ENCODE measurements around the gene TRANK1.

DNA sequence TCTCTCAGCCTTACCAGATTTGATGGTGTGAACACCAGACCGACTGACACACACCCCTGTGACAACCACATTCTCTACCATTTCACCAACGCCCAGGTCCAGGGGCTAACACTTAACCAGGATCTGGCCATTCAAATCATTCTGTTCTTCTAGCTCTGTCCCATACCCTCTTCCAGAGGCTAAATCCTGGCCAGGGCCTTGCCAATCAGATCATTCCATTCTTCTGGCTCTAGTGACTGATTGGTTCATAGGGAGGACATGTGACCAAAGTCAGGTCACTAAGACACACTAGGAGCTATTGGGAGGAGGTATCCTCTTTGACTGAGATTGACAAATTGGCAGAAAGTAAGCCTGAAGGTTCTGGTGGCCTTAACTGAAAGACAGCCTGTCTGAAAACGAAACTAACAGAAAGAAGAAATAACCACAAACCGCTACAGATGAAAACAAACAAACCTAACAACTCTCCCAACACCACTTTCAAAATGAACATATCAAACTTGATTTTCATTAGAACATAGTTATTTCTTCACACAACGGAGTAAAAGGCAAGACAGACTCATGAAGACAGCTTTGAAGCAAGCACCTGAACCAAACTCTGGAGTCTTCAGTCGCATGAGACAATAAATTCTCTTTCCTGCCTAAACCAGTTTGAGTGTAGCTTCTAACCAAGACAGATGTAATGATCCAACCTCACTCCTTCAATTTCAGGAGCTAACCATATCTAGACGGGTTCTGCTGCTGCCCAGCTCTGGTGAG lies 68.5 kb downstream of the TRANK1 start:
- TF ChIP-seq POLR2A (IDR thresholded peaks at IDR 0.05; ENCODE audit: control extremely low read depth in 1 of 2, low read depth in 2 of 2, low read length in 2 of 2): no peak
- no peak for TF ChIP-seq USF2 (IDR thresholded peaks at IDR 0.05; ENCODE audit: low read length)
- TF ChIP-seq, protein P1, sequence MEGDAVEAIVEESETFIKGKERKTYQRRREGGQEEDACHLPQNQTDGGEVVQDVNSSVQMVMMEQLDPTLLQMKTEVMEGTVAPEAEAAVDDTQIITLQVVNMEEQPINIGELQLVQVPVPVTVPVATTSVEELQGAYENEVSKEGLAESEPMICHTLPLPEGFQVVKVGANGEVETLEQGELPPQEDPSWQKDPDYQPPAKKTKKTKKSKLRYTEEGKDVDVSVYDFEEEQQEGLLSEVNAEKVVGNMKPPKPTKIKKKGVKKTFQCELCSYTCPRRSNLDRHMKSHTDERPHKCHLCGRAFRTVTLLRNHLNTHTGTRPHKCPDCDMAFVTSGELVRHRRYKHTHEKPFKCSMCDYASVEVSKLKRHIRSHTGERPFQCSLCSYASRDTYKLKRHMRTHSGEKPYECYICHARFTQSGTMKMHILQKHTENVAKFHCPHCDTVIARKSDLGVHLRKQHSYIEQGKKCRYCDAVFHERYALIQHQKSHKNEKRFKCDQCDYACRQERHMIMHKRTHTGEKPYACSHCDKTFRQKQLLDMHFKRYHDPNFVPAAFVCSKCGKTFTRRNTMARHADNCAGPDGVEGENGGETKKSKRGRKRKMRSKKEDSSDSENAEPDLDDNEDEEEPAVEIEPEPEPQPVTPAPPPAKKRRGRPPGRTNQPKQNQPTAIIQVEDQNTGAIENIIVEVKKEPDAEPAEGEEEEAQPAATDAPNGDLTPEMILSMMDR (IDR thresholded peaks at IDR 0.05; ENCODE audit: control extremely low read depth in 1 of 3, insufficient read depth in 1 of 3, low read depth in 1 of 3, low read length in 3 of 3): no peak
- no peak for TF ChIP-seq ASH2L (IDR thresholded peaks at IDR 0.05; ENCODE audit: low read length)

Measured in H1 (cell line).